Activated CD4-positive, alpha-beta T cell treated with anti-CD3 and anti-CD28 coated beads, Interleukin-2, amount 10 ng/mL, durations not matched to agents 7 days and 5 days (primary cell): ENCODE measurements around the gene NFIC. TPM values are rescaled to one million over a fixed set of nuclear protein-coding genes. Genes with fewer than 3 reads are reported as not detected.
"Not testable (repeated sequence)": the region's sequence is repeated elsewhere in the genome, so short reads cannot be mapped to it uniquely, and the experiment has no call there.

Source experiments
- CTCF ChIA-PET: fragments of 350-600 bp; sonication (Branson Sonifier 250); formaldehyde crosslinking; loops from one replicate; lab custom pipeline; 2021; ENCODE audit warnings: antibody characterized with exemption; lab: Charles Lee
- POLR2A ChIA-PET: fragments of 350-600 bp; sonication (Branson Sonifier 250); formaldehyde crosslinking; loops from one replicate; lab custom pipeline; 2021; ENCODE audit warnings: antibody characterized with exemption; lab: Charles Lee
- DNase-seq: peaks from one replicate; pipeline ENCODE4 v3.0.0-alpha.2; 2020
- H3K27ac Mint-ChIP-seq: one replicate; pipeline ENCODE4 v1.8.0; 2021; ENCODE audit warnings: mild to moderate bottlenecking, moderate library complexity, mixed read lengths
- H3K27me3 Mint-ChIP-seq: one replicate; pipeline ENCODE4 v1.8.0; 2021; ENCODE audit warnings: mixed read lengths
- H3K36me3 Mint-ChIP-seq: one replicate; pipeline ENCODE4 v1.8.0; 2021; ENCODE audit warnings: low read depth, mixed read lengths
- H3K4me1 Mint-ChIP-seq: one replicate; pipeline ENCODE4 v1.8.0; 2021; ENCODE audit warnings: mixed read lengths
- H3K4me3 Mint-ChIP-seq: one replicate; pipeline ENCODE4 v1.8.0; 2021; ENCODE audit warnings: mild to moderate bottlenecking, moderate library complexity, mixed read lengths
- H3K9me3 Mint-ChIP-seq: one replicate; pipeline ENCODE4 v1.8.0; 2021; ENCODE audit warnings: mixed read lengths
- total RNA-seq, 2 experiments: library from RNA; stranded (reverse); gene quantifications; one replicate each; pipeline ENCODE4 v1.2.3, GENCODE V29; 2021

The NFIC gene
- total RNA-seq, 2 experiments from 2014 or later, result 14.2 TPM

DNA sequence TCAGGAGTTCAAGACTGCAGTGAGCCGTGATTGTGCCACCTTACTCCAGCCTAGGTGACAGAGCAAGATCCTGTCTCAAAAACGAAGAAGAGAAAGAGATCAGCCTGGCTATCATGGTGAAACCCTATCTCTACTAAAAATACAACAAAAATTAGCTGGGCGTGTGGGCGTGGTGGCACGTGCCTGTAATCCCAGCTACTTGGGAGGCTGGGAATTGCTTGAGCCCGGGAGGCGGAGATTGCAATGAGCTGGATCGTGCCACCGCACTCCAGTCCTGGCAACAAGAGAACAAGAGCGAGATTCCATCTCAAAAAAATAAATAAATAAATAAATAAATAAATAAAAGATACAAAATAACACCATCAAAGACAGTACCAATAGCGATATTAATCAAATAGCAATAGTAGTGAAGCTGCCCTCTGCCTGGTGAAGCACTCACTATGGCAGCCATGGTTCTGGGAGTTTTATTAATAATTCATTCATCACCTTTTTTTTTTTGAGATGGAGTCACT, 53.9 kb downstream of the NFIC start:
- ChIA-PET CTCF (interaction anchor here (0.6 to 2.0 kb wide), 4 partner anchors 9 to 714 kb away, joined by 3 to 6 read pairs (median 4); no protein-coding TSS in a partner anchor), POLR2A (no interaction called here)
- H3K9me3 Mint-ChIP-seq, result no peaks in the 10 kb centered on the region
- DNase-seq, result no peak
- H3K4me3 Mint-ChIP-seq, result no peak overlapping the region
- no peaks in the 10 kb centered on the region for H3K4me1 Mint-ChIP-seq
- H3K27me3 Mint-ChIP-seq, result no peaks in the 10 kb centered on the region
- no peaks in the 10 kb centered on the region for H3K36me3 Mint-ChIP-seq
- H3K27ac Mint-ChIP-seq, result no peak overlapping the region

DNA sequence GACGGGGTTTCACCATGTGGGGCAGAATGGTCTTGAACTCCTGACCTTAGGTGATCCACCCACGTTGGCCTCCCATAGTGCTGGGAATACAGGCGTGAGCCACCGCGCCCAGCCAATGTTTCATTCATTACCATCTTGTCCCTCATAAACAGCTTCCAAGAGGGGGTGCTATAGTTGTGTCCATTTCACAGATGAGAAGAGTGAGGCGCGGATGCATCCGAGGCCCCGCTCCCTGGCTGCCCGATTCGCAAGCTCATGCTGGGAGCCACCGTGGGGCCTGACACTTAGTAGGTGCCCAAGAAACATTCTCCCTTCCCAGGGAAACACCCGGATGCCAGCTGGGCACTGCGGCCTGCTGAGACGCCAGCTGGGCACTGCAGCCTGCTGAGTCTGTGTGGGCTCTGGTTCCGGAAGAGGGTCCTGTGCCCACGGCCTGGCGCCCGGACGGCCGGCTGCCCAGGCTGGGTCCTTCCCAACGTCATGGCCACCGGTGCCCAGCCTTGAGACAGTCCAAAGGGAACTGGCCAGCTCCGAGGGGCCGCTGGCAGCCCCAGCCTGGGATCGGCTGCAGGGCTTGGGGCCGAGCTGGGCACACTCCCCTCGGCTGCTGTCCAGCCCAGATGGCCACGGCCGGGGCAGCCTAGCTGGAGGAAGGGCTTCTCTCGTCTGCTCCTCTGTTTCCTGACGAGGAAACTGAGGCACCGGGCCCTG, 54.7 kb downstream of the NFIC start:
- no peaks in the 10 kb centered on the region for H3K27me3 Mint-ChIP-seq
- no peaks in the 10 kb centered on the region for H3K9me3 Mint-ChIP-seq
- no peak overlapping the region for H3K27ac Mint-ChIP-seq
- no peaks in the 10 kb centered on the region for H3K36me3 Mint-ChIP-seq
- ChIA-PET CTCF (interaction anchor here (0.6 to 2.0 kb wide), 2 partner anchors 8 to 32 kb away, joined by 3 to 5 read pairs; no protein-coding TSS in a partner anchor), POLR2A (no interaction called here)
- no peak for DNase-seq
- no peaks in the 10 kb centered on the region for H3K4me1 Mint-ChIP-seq
- H3K4me3 Mint-ChIP-seq, result no peak overlapping the region

GRCh38 chr19:3421656-3422055, 55.3 kb downstream of the NFIC start:
- DNase-seq, H3K9me3 Mint-ChIP-seq, H3K4me1 Mint-ChIP-seq, CTCF ChIA-PET, H3K27me3 Mint-ChIP-seq, H3K4me3 Mint-ChIP-seq, H3K36me3 Mint-ChIP-seq, POLR2A ChIA-PET, H3K27ac Mint-ChIP-seq: not testable (repeated sequence)

- no peak overlapping the region for H3K27ac Mint-ChIP-seq
- POLR2A ChIA-PET, result no interaction called here
These were observed 56.9 kb downstream of the NFIC start for GRCh38 chr19:3423183-3423829.

DNA sequence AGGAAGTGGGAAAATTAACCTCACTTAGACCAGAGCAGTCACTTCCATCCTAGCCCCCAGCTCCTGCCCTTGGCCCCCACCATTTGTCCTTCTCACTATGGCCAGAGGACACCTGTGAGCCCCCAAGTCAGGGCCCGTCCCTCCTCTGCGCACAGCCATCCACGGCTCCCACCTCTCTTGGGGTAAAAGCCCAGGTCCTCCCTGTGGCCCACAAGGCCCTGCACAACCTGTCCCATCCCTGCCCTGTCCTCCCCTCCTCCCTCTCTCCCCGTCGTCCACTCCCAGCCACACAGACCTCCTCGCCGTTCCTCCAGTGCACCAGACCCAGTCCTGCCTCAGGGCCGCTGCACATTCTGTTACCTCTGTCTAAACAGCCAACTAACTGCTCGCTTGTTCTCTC, 60.0 kb downstream of the NFIC start:
- DNase-seq, result no peak
- no peaks in the 10 kb centered on the region for H3K27me3 Mint-ChIP-seq
- CTCF ChIA-PET, result no interaction called here
- no peak overlapping the region for H3K27ac Mint-ChIP-seq
- no peaks in the 10 kb centered on the region for H3K4me1 Mint-ChIP-seq
- no peak overlapping the region for H3K4me3 Mint-ChIP-seq
- peaks cover 3% of the 10 kb centered on the region for H3K36me3 Mint-ChIP-seq
- H3K9me3 Mint-ChIP-seq, result no peaks in the 10 kb centered on the region
- POLR2A ChIA-PET, result no interaction called here

More at GRCh38 chr19:3423183-3423829, 56.9 kb downstream of the NFIC start:
- no peaks in the 10 kb centered on the region for H3K27me3 Mint-ChIP-seq
- H3K4me1 Mint-ChIP-seq, result no peaks in the 10 kb centered on the region
- no peak for DNase-seq
- H3K9me3 Mint-ChIP-seq, result no peaks in the 10 kb centered on the region
- CTCF ChIA-PET, result no interaction called here
- no peak overlapping the region for H3K4me3 Mint-ChIP-seq
- H3K36me3 Mint-ChIP-seq, result peaks cover 3% of the 10 kb centered on the region

- peaks cover 15% of the 10 kb centered on the region for H3K36me3 Mint-ChIP-seq
- POLR2A ChIA-PET, H3K9me3 Mint-ChIP-seq, H3K27me3 Mint-ChIP-seq, H3K4me3 Mint-ChIP-seq, H3K27ac Mint-ChIP-seq, DNase-seq: not testable (repeated sequence)
- CTCF ChIA-PET, result interaction anchor here (0.8 to 2.0 kb wide), 6 partner anchors 8 to 271 kb away, joined by 3 to 8 read pairs (median 5); no protein-coding TSS in a partner anchor
- H3K4me1 Mint-ChIP-seq, result peaks cover 11% of the 10 kb centered on the region
These were observed 63.9 kb downstream of the NFIC start for GRCh38 chr19:3430366-3430680.

- ChIA-PET CTCF (interaction anchor here (0.6 to 1.3 kb wide), 4 partner anchors 12 to 598 kb away, joined by 4 to 6 read pairs (median 4); no protein-coding TSS in a partner anchor), POLR2A (no interaction called here)
These were observed 65.5 kb downstream of the NFIC start for GRCh38 chr19:3431760-3432397.

DNA sequence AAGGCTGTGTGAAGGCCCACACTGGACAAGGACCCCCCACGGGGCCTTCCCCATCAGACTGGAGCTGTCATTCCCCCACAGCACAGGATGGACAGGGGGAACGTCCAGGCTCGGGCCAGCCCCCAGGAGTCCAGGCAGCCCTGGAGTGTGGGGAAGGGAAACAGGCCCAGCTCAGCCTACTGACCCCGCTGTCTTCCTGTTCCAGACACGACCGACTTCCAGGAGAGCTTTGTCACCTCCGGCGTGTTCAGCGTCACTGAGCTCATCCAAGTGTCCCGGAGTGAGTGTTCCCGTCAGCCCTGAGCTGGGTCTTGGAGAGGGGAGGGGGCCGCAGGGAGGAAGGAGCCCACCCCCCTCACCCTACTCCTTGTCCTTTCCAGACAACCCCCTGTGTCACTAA, 66.9 kb downstream of the NFIC start:
- ChIA-PET POLR2A (no interaction called here), CTCF (interaction anchor here (1.2 kb wide), 1 partner anchor 51 kb away, joined by 3 read pairs; no protein-coding TSS in a partner anchor)
- Mint-ChIP-seq H3K4me1 (peaks cover 15% of the 10 kb centered on the region), H3K9me3 (no peaks in the 10 kb centered on the region), H3K27me3 (no peaks in the 10 kb centered on the region), H3K36me3 (peaks cover 14% of the 10 kb centered on the region), H3K4me3 (no peak overlapping the region), H3K27ac (no peak overlapping the region)
- DNase-seq, result no peak

More at GRCh38 chr19:3431760-3432397, 65.5 kb downstream of the NFIC start:
- H3K4me1 Mint-ChIP-seq, result peaks cover 15% of the 10 kb centered on the region
- DNase-seq, result no peak
- H3K36me3 Mint-ChIP-seq, result peaks cover 14% of the 10 kb centered on the region
- H3K9me3 Mint-ChIP-seq, result no peaks in the 10 kb centered on the region
- no peak overlapping the region for H3K27ac Mint-ChIP-seq
- H3K27me3 Mint-ChIP-seq, result no peaks in the 10 kb centered on the region
- no peak overlapping the region for H3K4me3 Mint-ChIP-seq

GRCh38 chr19:3433805-3434540, 67.6 kb downstream of the NFIC start:
- peak overlapping the region; percentile 97 for H3K27ac Mint-ChIP-seq
- peak overlapping the region; percentile 90 for H3K4me3 Mint-ChIP-seq
- peaks cover 15% of the 10 kb centered on the region for H3K4me1 Mint-ChIP-seq
- CTCF ChIA-PET, result interaction anchor here (1.2 kb wide), 1 partner anchor 50 kb away, joined by 3 read pairs; no protein-coding TSS in a partner anchor
- H3K27me3 Mint-ChIP-seq, result no peaks in the 10 kb centered on the region
- no peak for DNase-seq
- H3K9me3 Mint-ChIP-seq, result no peaks in the 10 kb centered on the region
- H3K36me3 Mint-ChIP-seq, result peaks cover 14% of the 10 kb centered on the region
- POLR2A ChIA-PET, result no interaction called here

- peaks cover 14% of the 10 kb centered on the region for H3K36me3 Mint-ChIP-seq
- H3K4me1 Mint-ChIP-seq, result peaks cover 16% of the 10 kb centered on the region
- H3K27ac Mint-ChIP-seq, result peak overlapping the region; percentile 97
- H3K4me3 Mint-ChIP-seq, result peak overlapping the region; percentile 90
- H3K9me3 Mint-ChIP-seq, result no peaks in the 10 kb centered on the region
- DNase-seq, result peak; percentile 94
- no peaks in the 10 kb centered on the region for H3K27me3 Mint-ChIP-seq
- ChIA-PET POLR2A (no interaction called here), CTCF (no interaction called here)
These were observed 68.5 kb downstream of the NFIC start for GRCh38 chr19:3434630-3435553.

DNA sequence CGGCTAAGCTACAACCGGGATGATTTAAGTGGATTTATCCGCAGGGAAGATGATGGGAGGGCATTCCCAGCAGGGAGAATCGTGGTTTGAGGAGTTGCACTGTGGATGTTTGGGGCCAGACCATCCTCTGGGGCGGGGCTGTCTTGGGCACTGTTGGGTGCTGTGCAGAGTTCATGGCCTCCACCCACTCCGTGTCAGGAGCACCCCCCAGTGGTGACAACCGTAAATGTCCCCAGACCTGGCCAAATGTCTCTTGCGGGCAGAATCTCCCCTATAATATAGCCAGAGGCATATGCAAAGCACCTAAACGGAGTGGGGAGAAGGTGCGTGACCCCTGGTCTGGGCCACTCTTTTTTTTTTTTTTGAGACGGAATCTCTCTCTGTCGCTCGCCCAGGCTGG, 73.7 kb downstream of the NFIC start:
- Mint-ChIP-seq H3K4me1 (peaks cover 18% of the 10 kb centered on the region), H3K4me3 (no peak overlapping the region), H3K36me3 (peaks cover 3% of the 10 kb centered on the region), H3K9me3 (no peaks in the 10 kb centered on the region), H3K27ac (no peak overlapping the region), H3K27me3 (no peaks in the 10 kb centered on the region)
- peak; percentile 59 for DNase-seq
- ChIA-PET POLR2A (no interaction called here), CTCF (no interaction called here)
